Left renal cortex interstitium (tissue), 4 donors: ENCODE measurements around the gene PPP1R1C. TPM values are rescaled to one million over a fixed set of nuclear protein-coding genes. Genes with fewer than 3 reads are reported as not detected.
A peak's percentile ranks its signal among the peaks of the same experiment; 100 is the strongest.

Experiments used
- DNase-seq, 4 donors: peaks; one replicate each; pipeline ENCODE4 v3.0.0-alpha.2; 2013; ENCODE audit warnings: low read depth in 4 of 4, low spot score in 2 of 4, missing footprints in 1 of 4
- polyA plus RNA-seq, 4 donors: library from polyadenylated mRNA; unstranded; fragments of 120-200 nt; gene quantifications; one replicate each; pipeline ENCODE4 v1.2.1, GENCODE V29; 2013; ENCODE audit not compliant: insufficient read length in 4 of 4

Gene PPP1R1C
- polyA plus RNA-seq, 4 donors: 1.3 to 3.5 (median 1.6) TPM

GRCh38 chr2:181970160-181970794 is 15.4 kb upstream of the PPP1R1C start:
- no peak for DNase-seq

- no peak for DNase-seq
These were observed 14.6 kb upstream of the PPP1R1C start for GRCh38 chr2:181971032-181971431.

- DNase-seq: no peak
These were observed 13.1 kb upstream of the PPP1R1C start for GRCh38 chr2:181972431-181973170.

- DNase-seq: peak in 1 of 4 donors; percentile 28
These were observed 12.4 kb upstream of the PPP1R1C start for GRCh38 chr2:181973171-181973783.

- DNase-seq: no peak
These were observed 7.8 kb upstream of the PPP1R1C start for GRCh38 chr2:181977661-181978350.

- DNase-seq: no peak
These were observed 7.1 kb upstream of the PPP1R1C start for GRCh38 chr2:181978351-181979150.

- DNase-seq: no peak
These were observed 1.6 kb upstream of the PPP1R1C start for GRCh38 chr2:181984060-181984459.

- no peak for DNase-seq
These were observed 630 bp upstream of the PPP1R1C start for GRCh38 chr2:181984814-181985631.

GRCh38 chr2:181988154-181988924 is 2.7 kb downstream of the PPP1R1C start:
- no peak for DNase-seq

- no peak for DNase-seq
These were observed 3.4 kb downstream of the PPP1R1C start for GRCh38 chr2:181989099-181989498.

GRCh38 chr2:181991171-181991885 is 5.7 kb downstream of the PPP1R1C start:
- no peak for DNase-seq

- DNase-seq: no peak
These were observed 7.1 kb downstream of the PPP1R1C start for GRCh38 chr2:181992776-181993175.

GRCh38 chr2:181995289-181995688 is 9.6 kb downstream of the PPP1R1C start:
- no peak for DNase-seq

- no peak for DNase-seq
These were observed 12.6 kb downstream of the PPP1R1C start for GRCh38 chr2:181998041-181998835.

GRCh38 chr2:181998891-181999654 is 13.4 kb downstream of the PPP1R1C start:
- DNase-seq: no peak

GRCh38 chr2:181999911-182000310 is 14.3 kb downstream of the PPP1R1C start:
- DNase-seq: no peak
